ENCODE measurements around the gene RGP1. TPM values are rescaled to one million over a fixed set of nuclear protein-coding genes. Genes with fewer than 3 reads are reported as not detected.

The RGP1 gene
- total RNA-seq, 1 experiment from 2014 or later, result 13.8 TPM

- no peak overlapping the region for H2AFZ ChIP-seq (ENCODE audit: low read length)
- intact Hi-C loops (cut with micrococcal nuclease), result no loop called here
- no peaks in the 10 kb centered on the region for H4K20me1 ChIP-seq (ENCODE audit: low read length)
- no peak overlapping the region for H3K4me2 ChIP-seq (ENCODE audit: low read length)
- DNase-seq (no peak), ATAC-seq (no peak)
- H3K9ac ChIP-seq (ENCODE audit: low read length), result no peak overlapping the region
- TF ChIP-seq EZH2 (IDR thresholded peaks at IDR 0.05; ENCODE audit: low read length, unreplicated experiment), result no peak
- TF ChIP-seq CTCF (conservative IDR thresholded peaks at IDR 0.05; ENCODE audit: low read depth, low read length), result no peak
- TF ChIP-seq EZH2phosphoT487 (IDR thresholded peaks at IDR 0.05; ENCODE audit: borderline replicate concordance, low read length), result no peak
- H3K79me2 ChIP-seq (ENCODE audit: low read length), result no peaks in the 10 kb centered on the region
- H3K27me3 ChIP-seq (ENCODE audit: low read length), result no peaks in the 10 kb centered on the region
- ChIA-PET CTCF (no interaction called here), POLR2A (ENCODE audit: unreplicated experiment) (no interaction called here)
- no peaks in the 10 kb centered on the region for H3K9me3 ChIP-seq (ENCODE audit: low read length)
- BruUV-seq (replicated peaks), result no TSS peak
- no peaks in the 10 kb centered on the region for H3K36me3 ChIP-seq (ENCODE audit: low read depth, low read length)
- no peaks in the 10 kb centered on the region for H3K9me2 ChIP-seq (replicated peaks; ENCODE audit: low read length)
- H3K4me3 ChIP-seq (ENCODE audit: low read length), result no peak overlapping the region
- H3K27ac ChIP-seq (ENCODE audit: low read length), result no peak overlapping the region
- peaks cover 7% of the 10 kb centered on the region for H3F3A ChIP-seq (ENCODE audit: low read length, unreplicated experiment)
- peaks cover 16% of the 10 kb centered on the region for H3K4me1 ChIP-seq (ENCODE audit: insufficient read depth, low read length)
Measured at GRCh38 chr9:35801328-35802128, 52.4 kb downstream of the RGP1 start.

- CTCF ChIA-PET, result no interaction called here
- TF ChIP-seq EZH2phosphoT487 (IDR thresholded peaks at IDR 0.05; ENCODE audit: borderline replicate concordance, low read length), result no peak
- no peak for TF ChIP-seq EZH2 (IDR thresholded peaks at IDR 0.05; ENCODE audit: low read length, unreplicated experiment)
- TF ChIP-seq CTCF (conservative IDR thresholded peaks at IDR 0.05; ENCODE audit: low read depth, low read length), result no peak
Measured at GRCh38 chr9:35806101-35806500, 57.0 kb downstream of the RGP1 start.

More at GRCh38 chr9:35806101-35806500, 57.0 kb downstream of the RGP1 start:
- DNase-seq, result no peak
- intact Hi-C loops (cut with micrococcal nuclease), result no loop called here
- no peaks in the 10 kb centered on the region for H3K9me3 ChIP-seq (ENCODE audit: low read length)
- no TSS peak for BruUV-seq (replicated peaks)
- no peaks in the 10 kb centered on the region for H3K36me3 ChIP-seq (ENCODE audit: low read depth, low read length)
- no peak overlapping the region for H3K4me3 ChIP-seq (ENCODE audit: low read length)
- POLR2A ChIA-PET (ENCODE audit: unreplicated experiment), result no interaction called here
- no peaks in the 10 kb centered on the region for H3K27me3 ChIP-seq (ENCODE audit: low read length)
- H2AFZ ChIP-seq (ENCODE audit: low read length), result no peak overlapping the region
- no peak overlapping the region for H3K9ac ChIP-seq (ENCODE audit: low read length)
- H3F3A ChIP-seq (ENCODE audit: low read length, unreplicated experiment), result no peaks in the 10 kb centered on the region
- no peak overlapping the region for H3K27ac ChIP-seq (ENCODE audit: low read length)
- no peaks in the 10 kb centered on the region for H3K79me2 ChIP-seq (ENCODE audit: low read length)
- H4K20me1 ChIP-seq (ENCODE audit: low read length), result no peaks in the 10 kb centered on the region
- no peak for ATAC-seq
- no peaks in the 10 kb centered on the region for H3K4me1 ChIP-seq (ENCODE audit: insufficient read depth, low read length)
- H3K4me2 ChIP-seq (ENCODE audit: low read length), result no peak overlapping the region
- no peaks in the 10 kb centered on the region for H3K9me2 ChIP-seq (replicated peaks; ENCODE audit: low read length)

Small RNA genes within 50 kb of the gene (microRNA-seq; reads per million reads assigned to microRNA genes)
- gene MIR6852 (ENCODE audit: unreplicated experiment) (0.75 reads per million), gene MIR6853 (ENCODE audit: unreplicated experiment) (0.75 reads per million)

Other genes starting within 250 kb of the RGP1 start
- gene TESK1, start 144.0 kb upstream of the RGP1 start, total RNA-seq (2014; rRNA removed), result 11.2 and 25.2 TPM in 2 replicates
- 0.15 TPM in 1 of 2 replicates, not detected in the other for gene CD72, start 130.9 kb upstream of the RGP1 start, total RNA-seq (2014; rRNA removed)
- gene SIT1, start 98.4 kb upstream of the RGP1 start, total RNA-seq (2014; rRNA removed), result not detected in 2 replicates
- gene RMRP, start 91.3 kb upstream of the RGP1 start, total RNA-seq (2014; rRNA removed), result 23,421 and 36,790 TPM in 2 replicates
- 34.9 and 37.0 TPM in 2 replicates for gene CCDC107, start 91.0 kb upstream of the RGP1 start, total RNA-seq (2014; rRNA removed)
- gene ARHGEF39, start 84.1 kb upstream of the RGP1 start, total RNA-seq (2014; rRNA removed), result 2.6 and 4.1 TPM in 2 replicates
- gene CA9, start 75.4 kb upstream of the RGP1 start, total RNA-seq (2014; rRNA removed), result 7.7 and 11.2 TPM in 2 replicates
- 7.0 and 10.4 TPM in 2 replicates for gene TPM2, start 59.4 kb upstream of the RGP1 start, total RNA-seq (2014; rRNA removed)
- 118 and 153 TPM in 2 replicates for gene TLN1, start 17.1 kb upstream of the RGP1 start, total RNA-seq (2014; rRNA removed)
- 34.8 and 47.1 TPM in 2 replicates for gene CREB3, start 16.6 kb upstream of the RGP1 start, total RNA-seq (2014; rRNA removed)
- gene GBA2, start 59 bp upstream of the RGP1 start, total RNA-seq (2014; rRNA removed), result 60.9 and 81.7 TPM in 2 replicates
- 145 and 149 TPM in 2 replicates for gene MSMP, start 5.0 kb downstream of the RGP1 start, total RNA-seq (2014; rRNA removed)
- gene NPR2, start 42.3 kb downstream of the RGP1 start, total RNA-seq (2014; rRNA removed), result 1.0 and 1.5 TPM in 2 replicates
- gene SPAG8, start 63.0 kb downstream of the RGP1 start, total RNA-seq (2014; rRNA removed), result not detected in 2 replicates
- 69.7 and 78.5 TPM in 2 replicates for gene HINT2, start 65.8 kb downstream of the RGP1 start, total RNA-seq (2014; rRNA removed)
- 0.29 TPM in 1 of 2 replicates, not detected in the other for gene FAM221B, start 79.4 kb downstream of the RGP1 start, total RNA-seq (2014; rRNA removed)
- gene TMEM8B, start 79.9 kb downstream of the RGP1 start, total RNA-seq (2014; rRNA removed), result 1.6 and 2.4 TPM in 2 replicates
- gene OR13J1, start 121.1 kb downstream of the RGP1 start, total RNA-seq (2014; rRNA removed), result not detected in 2 replicates
- 1.7 TPM in 2 replicates for gene HRCT1, start 156.9 kb downstream of the RGP1 start, total RNA-seq (2014; rRNA removed)
- gene SPAAR, start 160.2 kb downstream of the RGP1 start, total RNA-seq (2014; rRNA removed), result 0.35 TPM in 1 of 2 replicates, not detected in the other
- gene OR2S2, start 208.9 kb downstream of the RGP1 start, total RNA-seq (2014; rRNA removed), result not detected in 2 replicates

All from PC-3 (cell line).